HG03457 (cell line): ENCODE data around the gene GCN1.

Experiments
- ATAC-seq: cut with Tn5 transposase; IDR thresholded peaks from one replicate; pipeline ENCODE4 v1.9.1; 2021; ENCODE audit warnings: moderate number of reproducible peaks; ENCODE audit not compliant: unreplicated experiment

GCN1 gene

GRCh38 chr12:120230326-120230973 is 35.9 kb upstream of the GCN1 start:
- ATAC-seq, result no peak

- ATAC-seq, result no peak
Observed at GRCh38 chr12:120229487-120230325, 35.2 kb upstream of the GCN1 start.

- ATAC-seq, result no peak
Observed at GRCh38 chr12:120229071-120229486, 34.6 kb upstream of the GCN1 start.

GRCh38 chr12:120228291-120229070 is 34.0 kb upstream of the GCN1 start:
- no peak for ATAC-seq

- ATAC-seq, result no peak
Observed at GRCh38 chr12:120228041-120228290, 33.5 kb upstream of the GCN1 start.

GRCh38 chr12:120227233-120228040 is 32.9 kb upstream of the GCN1 start:
- ATAC-seq, result no peak

- no peak for ATAC-seq
Observed at GRCh38 chr12:120225852-120226640, 31.5 kb upstream of the GCN1 start.

- no peak for ATAC-seq
Observed at GRCh38 chr12:120225200-120225558, 30.7 kb upstream of the GCN1 start.

GRCh38 chr12:120224304-120225199 is 30.0 kb upstream of the GCN1 start:
- ATAC-seq, result no peak

- no peak for ATAC-seq
Observed at GRCh38 chr12:120223458-120224303, 29.2 kb upstream of the GCN1 start.

- ATAC-seq, result no peak
Observed at GRCh38 chr12:120222288-120222832, 27.8 kb upstream of the GCN1 start.

- ATAC-seq, result no peak
Observed at GRCh38 chr12:120221576-120221900, 27.0 kb upstream of the GCN1 start.

- ATAC-seq, result no peak
Observed at GRCh38 chr12:120220838-120221575, 26.5 kb upstream of the GCN1 start.

- no peak for ATAC-seq
Observed at GRCh38 chr12:120218680-120219606, 24.4 kb upstream of the GCN1 start.

GRCh38 chr12:120216742-120217605 is 22.5 kb upstream of the GCN1 start:
- no peak for ATAC-seq
